Activated naive CD4-positive, alpha-beta T cell treated with anti-CD3 and anti-CD28 coated beads, Interleukin-2, amount 10 ng/mL, durations not matched to agents 7 days and 5 days (primary cell): Measurements from ENCODE around the gene GAB4.
"Not testable (repeated sequence)": the region's sequence is repeated elsewhere in the genome, so short reads cannot be mapped to it uniquely, and the experiment has no call there.

Experiments
- CTCF ChIA-PET: fragments of 350-600 bp; sonication (Branson Sonifier 250); formaldehyde crosslinking; loops from one replicate; lab custom pipeline; 2021; ENCODE audit warnings: antibody characterized with exemption; lab: Charles Lee
- DNase-seq: peaks from one replicate; pipeline ENCODE4 v3.0.0-alpha.2; 2020
- H3K27ac Mint-ChIP-seq: one replicate; pipeline ENCODE4 v1.8.0; 2021; ENCODE audit warnings: mild to moderate bottlenecking, moderate library complexity, mixed read lengths
- H3K27me3 Mint-ChIP-seq: one replicate; pipeline ENCODE4 v1.8.0; 2021; ENCODE audit warnings: mild to moderate bottlenecking, mixed read lengths
- H3K36me3 Mint-ChIP-seq: one replicate; pipeline ENCODE4 v1.8.0; 2021; ENCODE audit warnings: mixed read lengths
- H3K4me1 Mint-ChIP-seq: one replicate; pipeline ENCODE4 v1.8.0; 2021; ENCODE audit warnings: mixed read lengths
- H3K4me3 Mint-ChIP-seq: one replicate; pipeline ENCODE4 v1.8.0; 2021; ENCODE audit warnings: mild to moderate bottlenecking, moderate library complexity, mixed read lengths
- H3K9me3 Mint-ChIP-seq: one replicate; pipeline ENCODE4 v1.8.0; 2021; ENCODE audit warnings: mixed read lengths

The GAB4 gene

GRCh38 chr22:17007852-17008731, at the start of gene GAB4:
GAB4 (minus strand) TSS chr22:17008222; CDS start chr22:17008114, 108 bp downstream.
- no peak for DNase-seq
- no peak within 1 kb of the TSS for H3K27ac Mint-ChIP-seq
- CTCF ChIA-PET, result no interaction called here
- no peaks in the 10 kb centered on the region for H3K4me1 Mint-ChIP-seq
- no peak within 1 kb of the TSS for H3K4me3 Mint-ChIP-seq
- H3K9me3 Mint-ChIP-seq, result peaks cover 8% of the 10 kb centered on the region
- H3K36me3 Mint-ChIP-seq, result no peaks in the 10 kb centered on the region
- H3K27me3 Mint-ChIP-seq, result peaks cover 30% of the 10 kb centered on the region

GRCh38 chr22:17056807-17057206, 48.8 kb upstream of the GAB4 start:
- H3K27ac Mint-ChIP-seq, result no peak overlapping the region
- H3K4me3 Mint-ChIP-seq, result no peak overlapping the region
- no peaks in the 10 kb centered on the region for H3K36me3 Mint-ChIP-seq
- CTCF ChIA-PET, result interaction anchor here (0.8 to 4.4 kb wide), 5 partner anchors 9 to 139 kb away, joined by 3 to 51 read pairs (median 4); no protein-coding TSS in a partner anchor
- H3K4me1 Mint-ChIP-seq, result no peaks in the 10 kb centered on the region
- DNase-seq, result no peak
- no peaks in the 10 kb centered on the region for H3K9me3 Mint-ChIP-seq
- peaks cover 10% of the 10 kb centered on the region for H3K27me3 Mint-ChIP-seq

- no peak overlapping the region for H3K27ac Mint-ChIP-seq
- no peaks in the 10 kb centered on the region for H3K9me3 Mint-ChIP-seq
- no peak for DNase-seq
- CTCF ChIA-PET, result interaction anchor here (4.4 kb wide), 1 partner anchor 138 kb away, joined by 51 read pairs; no protein-coding TSS in a partner anchor
- no peaks in the 10 kb centered on the region for H3K4me1 Mint-ChIP-seq
- no peak overlapping the region for H3K4me3 Mint-ChIP-seq
- no peaks in the 10 kb centered on the region for H3K36me3 Mint-ChIP-seq
- peaks cover 6% of the 10 kb centered on the region for H3K27me3 Mint-ChIP-seq
Observed at GRCh38 chr22:17056058-17056457, 48.0 kb upstream of the GAB4 start.

GRCh38 chr22:17047656-17048055, 39.6 kb upstream of the GAB4 start:
- CTCF ChIA-PET, result interaction anchor here (0.7 kb wide), 1 partner anchor 10 kb away, joined by 4 read pairs; no protein-coding TSS in a partner anchor
- H3K36me3 Mint-ChIP-seq, result no peaks in the 10 kb centered on the region
- H3K27ac Mint-ChIP-seq, result no peak overlapping the region
- H3K27me3 Mint-ChIP-seq, result peaks cover 9% of the 10 kb centered on the region
- H3K9me3 Mint-ChIP-seq, result no peaks in the 10 kb centered on the region
- H3K4me1 Mint-ChIP-seq, result no peaks in the 10 kb centered on the region
- DNase-seq, result no peak
- no peak overlapping the region for H3K4me3 Mint-ChIP-seq

- Mint-ChIP-seq H3K4me3 (no peak overlapping the region), H3K9me3 (no peaks in the 10 kb centered on the region), H3K36me3 (no peaks in the 10 kb centered on the region), H3K27ac (no peak overlapping the region), H3K27me3 (peaks cover 9% of the 10 kb centered on the region), H3K4me1 (no peaks in the 10 kb centered on the region)
- DNase-seq, result no peak
- CTCF ChIA-PET, result interaction anchor here (0.7 kb wide), 1 partner anchor 11 kb away, joined by 4 read pairs; no protein-coding TSS in a partner anchor
Observed at GRCh38 chr22:17046566-17047348, 38.7 kb upstream of the GAB4 start.

GRCh38 chr22:17043521-17043920, 35.5 kb upstream of the GAB4 start:
- H3K27ac Mint-ChIP-seq, result no peak overlapping the region
- peaks cover 7% of the 10 kb centered on the region for H3K27me3 Mint-ChIP-seq
- CTCF ChIA-PET, result no interaction called here
- no peak for DNase-seq
- no peak overlapping the region for H3K4me3 Mint-ChIP-seq
- H3K36me3 Mint-ChIP-seq, result no peaks in the 10 kb centered on the region
- H3K4me1 Mint-ChIP-seq, result no peaks in the 10 kb centered on the region
- H3K9me3 Mint-ChIP-seq, result no peaks in the 10 kb centered on the region

GRCh38 chr22:17036842-17037711, 29.1 kb upstream of the GAB4 start:
- Mint-ChIP-seq H3K27me3 (peaks cover 41% of the 10 kb centered on the region), H3K4me3 (peak overlapping the region; percentile 52), H3K4me1 (peaks cover 11% of the 10 kb centered on the region)
- H3K9me3 Mint-ChIP-seq, DNase-seq, CTCF ChIA-PET, H3K36me3 Mint-ChIP-seq, H3K27ac Mint-ChIP-seq: not testable (repeated sequence)

GRCh38 chr22:17035976-17036841, 28.2 kb upstream of the GAB4 start:
- CTCF ChIA-PET, DNase-seq, H3K27ac Mint-ChIP-seq, H3K36me3 Mint-ChIP-seq, H3K9me3 Mint-ChIP-seq: not testable (repeated sequence)
- Mint-ChIP-seq H3K4me1 (peaks cover 11% of the 10 kb centered on the region), H3K27me3 (peaks cover 42% of the 10 kb centered on the region), H3K4me3 (peak overlapping the region; percentile 21)

GRCh38 chr22:17035246-17035645, 27.2 kb upstream of the GAB4 start:
- H3K27me3 Mint-ChIP-seq, result peaks cover 42% of the 10 kb centered on the region
- no peak overlapping the region for H3K4me3 Mint-ChIP-seq
- peaks cover 11% of the 10 kb centered on the region for H3K4me1 Mint-ChIP-seq
- peaks cover 2% of the 10 kb centered on the region for H3K36me3 Mint-ChIP-seq
- CTCF ChIA-PET, result no interaction called here
- no peak for DNase-seq
- H3K9me3 Mint-ChIP-seq, result no peaks in the 10 kb centered on the region
- H3K27ac Mint-ChIP-seq, result no peak overlapping the region

GRCh38 chr22:17034532-17034931, 26.5 kb upstream of the GAB4 start:
- peaks cover 11% of the 10 kb centered on the region for H3K4me1 Mint-ChIP-seq
- H3K27ac Mint-ChIP-seq, CTCF ChIA-PET, H3K36me3 Mint-ChIP-seq, H3K9me3 Mint-ChIP-seq, DNase-seq: not testable (repeated sequence)
- H3K27me3 Mint-ChIP-seq, result peaks cover 42% of the 10 kb centered on the region
- H3K4me3 Mint-ChIP-seq, result peak overlapping the region; percentile 27

- CTCF ChIA-PET, H3K9me3 Mint-ChIP-seq, H3K36me3 Mint-ChIP-seq, H3K4me1 Mint-ChIP-seq, H3K4me3 Mint-ChIP-seq, H3K27ac Mint-ChIP-seq, DNase-seq: not testable (repeated sequence)
- H3K27me3 Mint-ChIP-seq, result peaks cover 36% of the 10 kb centered on the region
Observed at GRCh38 chr22:17032277-17032676, 24.3 kb upstream of the GAB4 start.

- CTCF ChIA-PET, H3K9me3 Mint-ChIP-seq, H3K4me1 Mint-ChIP-seq, DNase-seq, H3K36me3 Mint-ChIP-seq, H3K27ac Mint-ChIP-seq, H3K4me3 Mint-ChIP-seq: not testable (repeated sequence)
- H3K27me3 Mint-ChIP-seq, result peaks cover 17% of the 10 kb centered on the region
Observed at GRCh38 chr22:17024380-17024779, 16.4 kb upstream of the GAB4 start.

- H3K36me3 Mint-ChIP-seq, H3K4me1 Mint-ChIP-seq, H3K9me3 Mint-ChIP-seq, CTCF ChIA-PET, H3K4me3 Mint-ChIP-seq, DNase-seq, H3K27ac Mint-ChIP-seq: not testable (repeated sequence)
- H3K27me3 Mint-ChIP-seq, result peaks cover 20% of the 10 kb centered on the region
Observed at GRCh38 chr22:17015552-17015951, 7.5 kb upstream of the GAB4 start.
